ENCODE measurements around the gene PLEKHH2.
"Not testable (repeated sequence)": the region's sequence is repeated elsewhere in the genome, so short reads cannot be mapped to it uniquely, and the experiment has no call there.

PLEKHH2 gene

DNA sequence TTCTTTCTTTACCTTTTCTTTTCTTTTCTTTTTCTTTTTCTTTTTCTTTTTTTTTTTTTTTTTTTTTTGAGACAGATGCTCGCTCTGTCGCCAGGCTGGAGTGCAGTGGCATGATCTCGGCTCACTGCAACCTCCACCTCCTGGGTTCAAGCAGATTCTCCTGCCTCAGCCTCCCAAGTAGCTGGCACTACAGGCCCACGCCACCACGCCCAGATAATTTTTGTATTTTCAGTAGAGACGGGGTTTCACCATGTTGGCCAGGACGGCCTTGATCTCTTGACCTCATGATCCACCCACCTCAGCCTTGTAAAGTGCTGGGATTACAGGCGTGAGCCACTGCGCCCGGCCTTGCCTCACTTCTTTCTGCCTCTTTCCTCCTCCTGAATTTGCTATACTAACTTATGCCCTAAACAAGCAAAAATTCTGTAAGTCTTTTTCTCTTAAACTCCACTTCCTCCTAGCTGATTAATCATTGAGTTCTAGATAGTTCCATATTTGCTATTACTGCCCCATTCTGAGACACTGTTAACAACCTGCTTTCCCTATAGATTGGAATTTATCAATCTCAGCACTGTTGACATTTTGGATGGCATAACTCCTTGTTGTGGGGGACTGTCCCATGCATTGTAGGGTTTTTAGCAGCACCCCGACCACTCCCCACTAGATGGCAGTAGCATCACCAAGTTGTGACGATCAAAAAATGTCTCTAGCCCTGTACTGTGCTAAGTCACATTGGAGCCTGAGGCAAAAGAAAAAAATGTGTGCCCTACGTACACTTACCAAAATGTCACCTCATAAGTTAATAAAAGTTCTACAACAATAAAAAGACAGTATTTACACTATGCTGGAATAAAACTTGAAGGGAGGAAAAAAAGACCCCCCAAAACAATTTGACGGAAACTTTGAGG lies 24.8 kb upstream of the PLEKHH2 start:
- H3K27me3 ChIP-seq (ENCODE audit: control insufficient read depth in 1 of 2, insufficient read depth in 2 of 2, low read length in 2 of 2): no peaks in the 10 kb centered on the region
- no peak overlapping the region for H3K27ac ChIP-seq (ENCODE audit: low read depth, low read length)
- H3K4me1 ChIP-seq (ENCODE audit: insufficient read depth, low read length): peaks cover 6% of the 10 kb centered on the region
- no peak overlapping the region for H3K4me3 ChIP-seq (ENCODE audit: low read depth in 1 of 2, low read length in 2 of 2)
- H3K9me3 ChIP-seq (ENCODE audit: low read length): no peaks in the 10 kb centered on the region
- H3K9ac ChIP-seq (ENCODE audit: low read length): no peak overlapping the region
- H3K36me3 ChIP-seq (ENCODE audit: insufficient read depth, low read length): no peaks in the 10 kb centered on the region

DNA sequence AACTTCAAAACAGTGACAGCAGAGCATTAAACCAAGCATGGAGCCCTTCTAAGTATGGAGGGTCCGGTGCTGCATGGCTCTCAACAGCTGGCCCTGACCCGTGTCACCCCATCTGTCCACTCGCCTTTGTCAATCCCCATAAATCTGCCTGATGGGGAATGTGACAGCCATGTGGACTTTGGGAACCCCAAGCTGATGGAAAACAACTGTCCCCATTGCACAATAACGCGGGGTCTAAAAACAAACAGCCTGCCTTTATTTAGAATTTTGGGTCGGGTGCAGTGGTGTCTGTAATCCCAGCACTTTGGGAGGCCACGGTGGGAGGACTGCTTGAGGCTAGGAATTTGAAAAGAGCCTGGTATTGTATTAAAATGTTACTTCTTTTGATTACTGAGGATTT lies 24.1 kb upstream of the PLEKHH2 start:
- no peak overlapping the region for H3K27ac ChIP-seq (ENCODE audit: low read depth, low read length)
- no peaks in the 10 kb centered on the region for H3K27me3 ChIP-seq (ENCODE audit: control insufficient read depth in 1 of 2, insufficient read depth in 2 of 2, low read length in 2 of 2)
- no peaks in the 10 kb centered on the region for H3K36me3 ChIP-seq (ENCODE audit: insufficient read depth, low read length)
- H3K4me1 ChIP-seq (ENCODE audit: insufficient read depth, low read length): peaks cover 6% of the 10 kb centered on the region
- H3K4me3 ChIP-seq (ENCODE audit: low read depth in 1 of 2, low read length in 2 of 2): no peak overlapping the region
- no peak overlapping the region for H3K9ac ChIP-seq (ENCODE audit: low read length)
- H3K9me3 ChIP-seq (ENCODE audit: low read length): no peaks in the 10 kb centered on the region

GRCh38 chr2:43616967-43617680 lies 19.9 kb upstream of the PLEKHH2 start:
- no peaks in the 10 kb centered on the region for H3K27me3 ChIP-seq (ENCODE audit: control insufficient read depth in 1 of 2, insufficient read depth in 2 of 2, low read length in 2 of 2)
- no peak overlapping the region for H3K4me3 ChIP-seq (ENCODE audit: low read depth in 1 of 2, low read length in 2 of 2)
- H3K9me3 ChIP-seq (ENCODE audit: low read length): no peaks in the 10 kb centered on the region
- no peaks in the 10 kb centered on the region for H3K36me3 ChIP-seq (ENCODE audit: insufficient read depth, low read length)
- peaks cover 6% of the 10 kb centered on the region for H3K4me1 ChIP-seq (ENCODE audit: insufficient read depth, low read length)
- no peak overlapping the region for H3K27ac ChIP-seq (ENCODE audit: low read depth, low read length)
- no peak overlapping the region for H3K9ac ChIP-seq (ENCODE audit: low read length)

- Histone ChIP-seq H3K36me3 (ENCODE audit: insufficient read depth, low read length) (no peaks in the 10 kb centered on the region), H3K9me3 (ENCODE audit: low read length) (no peaks in the 10 kb centered on the region), H3K27me3 (ENCODE audit: control insufficient read depth in 1 of 2, insufficient read depth in 2 of 2, low read length in 2 of 2) (no peaks in the 10 kb centered on the region), H3K27ac (ENCODE audit: low read depth, low read length) (no peak overlapping the region), H3K9ac (ENCODE audit: low read length) (no peak overlapping the region), H3K4me1 (ENCODE audit: insufficient read depth, low read length) (no peaks in the 10 kb centered on the region), H3K4me3 (ENCODE audit: low read depth in 1 of 2, low read length in 2 of 2) (no peak overlapping the region)
Measured at GRCh38 chr2:43619511-43619910, 17.5 kb upstream of the PLEKHH2 start.

- Histone ChIP-seq H3K9ac (ENCODE audit: low read length) (no peak overlapping the region), H3K36me3 (ENCODE audit: insufficient read depth, low read length) (no peaks in the 10 kb centered on the region), H3K4me1 (ENCODE audit: insufficient read depth, low read length) (no peaks in the 10 kb centered on the region), H3K27ac (ENCODE audit: low read depth, low read length) (no peak overlapping the region), H3K9me3 (ENCODE audit: low read length) (no peaks in the 10 kb centered on the region), H3K27me3 (ENCODE audit: control insufficient read depth in 1 of 2, insufficient read depth in 2 of 2, low read length in 2 of 2) (no peaks in the 10 kb centered on the region), H3K4me3 (ENCODE audit: low read depth in 1 of 2, low read length in 2 of 2) (no peak overlapping the region)
Measured at GRCh38 chr2:43622931-43623451, 14.1 kb upstream of the PLEKHH2 start.

- peaks cover 3% of the 10 kb centered on the region for H3K4me1 ChIP-seq (ENCODE audit: insufficient read depth, low read length)
- no peak overlapping the region for H3K27ac ChIP-seq (ENCODE audit: low read depth, low read length)
- no peaks in the 10 kb centered on the region for H3K9me3 ChIP-seq (ENCODE audit: low read length)
- H3K27me3 ChIP-seq (ENCODE audit: control insufficient read depth in 1 of 2, insufficient read depth in 2 of 2, low read length in 2 of 2): peaks cover 5 to 6% of the 10 kb centered on the region in 2 donors
- H3K9ac ChIP-seq (ENCODE audit: low read length): no peak overlapping the region
- no peaks in the 10 kb centered on the region for H3K36me3 ChIP-seq (ENCODE audit: insufficient read depth, low read length)
- H3K4me3 ChIP-seq (ENCODE audit: low read depth in 1 of 2, low read length in 2 of 2): no peak overlapping the region
Measured at GRCh38 chr2:43631618-43632317, 5.3 kb upstream of the PLEKHH2 start.

DNA sequence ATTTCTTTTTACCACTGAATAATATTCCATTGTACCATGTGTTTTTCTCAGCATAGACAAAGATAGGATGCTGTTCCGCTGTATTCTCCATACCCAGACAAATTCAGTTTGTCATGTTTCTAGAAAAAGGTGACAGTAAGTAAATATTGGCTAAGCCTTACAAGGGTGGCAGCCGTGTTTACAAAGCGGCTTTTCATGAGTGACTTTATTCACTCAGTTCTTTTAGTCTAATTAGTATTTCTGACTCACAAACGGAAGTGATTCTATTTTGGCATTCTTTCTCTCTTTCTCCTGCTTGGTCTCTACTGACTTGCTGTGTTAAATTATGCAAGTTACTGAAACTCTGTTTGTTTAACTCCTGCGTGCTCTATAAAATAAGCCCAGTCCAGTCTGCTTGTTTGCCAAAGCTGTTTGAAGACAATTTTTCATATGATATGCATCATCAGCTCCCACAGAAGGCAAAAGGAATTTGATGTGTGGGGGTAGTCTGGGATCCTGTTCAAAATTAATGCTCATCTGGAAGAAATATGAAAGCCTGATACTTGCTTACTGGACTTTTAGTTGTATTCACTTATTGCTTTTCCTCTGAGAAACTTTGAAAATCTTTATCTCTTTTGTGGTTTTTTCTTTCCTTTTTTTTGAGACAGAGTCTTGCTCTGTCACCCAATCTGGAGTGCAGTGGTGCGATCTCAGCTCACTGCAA lies 2.3 kb upstream of the PLEKHH2 start:
- Histone ChIP-seq H3K27me3 (ENCODE audit: control insufficient read depth in 1 of 2, insufficient read depth in 2 of 2, low read length in 2 of 2) (peaks cover 5 to 6% of the 10 kb centered on the region in 2 donors), H3K4me3 (ENCODE audit: low read depth in 1 of 2, low read length in 2 of 2) (no peak overlapping the region), H3K9me3 (ENCODE audit: low read length) (no peaks in the 10 kb centered on the region), H3K27ac (ENCODE audit: low read depth, low read length) (no peak overlapping the region), H3K36me3 (ENCODE audit: insufficient read depth, low read length) (no peaks in the 10 kb centered on the region), H3K4me1 (ENCODE audit: insufficient read depth, low read length) (peaks cover 4% of the 10 kb centered on the region), H3K9ac (ENCODE audit: low read length) (no peak overlapping the region)

DNA sequence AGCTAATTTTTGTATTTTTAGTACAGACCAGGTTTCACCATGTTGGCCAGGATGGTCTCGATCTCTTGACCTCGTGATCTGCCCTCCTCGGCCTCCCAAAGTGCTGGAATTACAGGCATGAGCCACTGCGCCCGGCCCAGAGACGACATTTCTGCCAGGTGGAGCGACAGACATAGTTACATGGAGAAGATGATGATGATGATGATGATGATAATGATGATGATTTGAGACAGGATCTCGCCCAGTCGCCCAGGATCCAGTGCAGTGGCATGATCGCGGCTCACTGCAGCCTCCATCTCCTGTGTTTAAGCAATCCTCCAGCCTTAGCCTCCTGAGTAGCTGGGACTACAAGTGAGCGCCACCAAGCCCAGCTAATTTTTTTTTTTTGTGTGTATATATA lies 907 bp upstream of the PLEKHH2 start:
- not testable (repeated sequence) for H3K4me1 ChIP-seq (ENCODE audit: insufficient read depth, low read length); H3K36me3 ChIP-seq (ENCODE audit: insufficient read depth, low read length); H3K9me3 ChIP-seq (ENCODE audit: low read length); H3K27me3 ChIP-seq (ENCODE audit: control insufficient read depth in 1 of 2, insufficient read depth in 2 of 2, low read length in 2 of 2); H3K4me3 ChIP-seq (ENCODE audit: low read depth in 1 of 2, low read length in 2 of 2); H3K27ac ChIP-seq (ENCODE audit: low read depth, low read length); H3K9ac ChIP-seq (ENCODE audit: low read length)

GRCh38 chr2:43636621-43637020 lies 439 bp upstream of the PLEKHH2 start:
- Histone ChIP-seq H3K27ac (ENCODE audit: low read depth, low read length) (peak overlapping the region; percentile 74), H3K9me3 (ENCODE audit: low read length) (no peaks in the 10 kb centered on the region), H3K4me3 (ENCODE audit: low read depth in 1 of 2, low read length in 2 of 2) (peak overlapping the region; percentile 87 to 97), H3K27me3 (ENCODE audit: control insufficient read depth in 1 of 2, insufficient read depth in 2 of 2, low read length in 2 of 2) (peaks cover 5 to 6% of the 10 kb centered on the region in 2 donors), H3K9ac (ENCODE audit: low read length) (no peak overlapping the region), H3K36me3 (ENCODE audit: insufficient read depth, low read length) (no peaks in the 10 kb centered on the region), H3K4me1 (ENCODE audit: insufficient read depth, low read length) (peaks cover 4% of the 10 kb centered on the region)

DNA sequence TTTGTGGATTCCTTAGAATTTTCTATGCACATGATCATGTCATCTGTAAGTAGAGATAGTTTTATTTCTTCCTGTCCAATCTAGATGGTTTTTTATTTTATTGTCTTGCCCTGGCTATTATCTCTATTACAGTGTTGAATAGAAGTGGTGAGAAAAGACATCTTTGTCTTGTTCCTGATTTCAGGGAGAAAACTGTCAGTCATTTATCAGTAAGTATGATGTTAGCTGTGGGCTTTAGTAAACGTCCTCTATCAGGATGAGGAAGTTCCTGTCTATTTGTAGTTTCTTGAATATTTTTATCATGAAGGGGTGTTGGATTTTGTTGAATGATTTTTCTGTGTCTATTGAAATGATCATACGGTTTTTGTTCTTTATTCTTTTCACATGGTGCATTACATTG lies 5.3 kb downstream of the PLEKHH2 start:
- no peaks in the 10 kb centered on the region for H3K4me1 ChIP-seq (ENCODE audit: insufficient read depth, low read length)
- H3K27me3 ChIP-seq (ENCODE audit: control insufficient read depth in 1 of 2, insufficient read depth in 2 of 2, low read length in 2 of 2): no peaks in the 10 kb centered on the region
- H3K9me3 ChIP-seq (ENCODE audit: low read length): no peaks in the 10 kb centered on the region
- H3K9ac ChIP-seq (ENCODE audit: low read length): no peak overlapping the region
- no peaks in the 10 kb centered on the region for H3K36me3 ChIP-seq (ENCODE audit: insufficient read depth, low read length)
- H3K27ac ChIP-seq (ENCODE audit: low read depth, low read length): no peak overlapping the region
- no peak overlapping the region for H3K4me3 ChIP-seq (ENCODE audit: low read depth in 1 of 2, low read length in 2 of 2)

DNA sequence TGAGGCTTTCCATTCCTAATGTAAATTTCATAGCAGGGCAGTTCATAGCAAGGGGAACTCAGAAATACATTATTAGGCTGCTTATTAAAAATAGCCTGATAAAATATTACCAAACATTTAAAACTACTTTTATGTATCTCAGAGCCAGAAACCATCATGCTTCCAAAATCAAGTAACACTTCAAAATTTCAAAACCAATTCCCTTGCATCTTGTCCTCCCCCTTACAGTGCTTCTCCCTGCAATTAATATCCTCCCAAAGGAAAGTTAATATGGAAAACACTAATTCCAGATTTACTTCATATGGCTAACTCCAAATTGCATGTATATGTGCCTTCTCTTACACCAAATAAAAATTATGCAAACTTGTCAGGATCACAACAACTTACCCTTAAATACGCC lies 6.6 kb downstream of the PLEKHH2 start:
- no peak overlapping the region for H3K9ac ChIP-seq (ENCODE audit: low read length)
- no peak overlapping the region for H3K27ac ChIP-seq (ENCODE audit: low read depth, low read length)
- no peaks in the 10 kb centered on the region for H3K27me3 ChIP-seq (ENCODE audit: control insufficient read depth in 1 of 2, insufficient read depth in 2 of 2, low read length in 2 of 2)
- no peaks in the 10 kb centered on the region for H3K4me1 ChIP-seq (ENCODE audit: insufficient read depth, low read length)
- no peaks in the 10 kb centered on the region for H3K9me3 ChIP-seq (ENCODE audit: low read length)
- no peaks in the 10 kb centered on the region for H3K36me3 ChIP-seq (ENCODE audit: insufficient read depth, low read length)
- H3K4me3 ChIP-seq (ENCODE audit: low read depth in 1 of 2, low read length in 2 of 2): no peak overlapping the region
